KBM-7 (cell line): ENCODE results near the gene IFT25.
"Not testable (repeated sequence)": the region's sequence is repeated elsewhere in the genome, so short reads cannot be mapped to it uniquely, and the experiment has no call there.

Source experiments
- DNase-seq: peaks from one replicate; pipeline ENCODE4 v3.0.0-alpha.2; 2015
- in situ Hi-C: fragments of 300-500 bp; cut with MboI; formaldehyde crosslinking; loops from 2 replicates; pipeline ENCODE4 v1.14.3; 2020; ENCODE audit warnings: low sequenced_read_pairs, low pct_unique_long_range_greater_than_20kb, mixed read lengths

The IFT25 gene

DNA sequence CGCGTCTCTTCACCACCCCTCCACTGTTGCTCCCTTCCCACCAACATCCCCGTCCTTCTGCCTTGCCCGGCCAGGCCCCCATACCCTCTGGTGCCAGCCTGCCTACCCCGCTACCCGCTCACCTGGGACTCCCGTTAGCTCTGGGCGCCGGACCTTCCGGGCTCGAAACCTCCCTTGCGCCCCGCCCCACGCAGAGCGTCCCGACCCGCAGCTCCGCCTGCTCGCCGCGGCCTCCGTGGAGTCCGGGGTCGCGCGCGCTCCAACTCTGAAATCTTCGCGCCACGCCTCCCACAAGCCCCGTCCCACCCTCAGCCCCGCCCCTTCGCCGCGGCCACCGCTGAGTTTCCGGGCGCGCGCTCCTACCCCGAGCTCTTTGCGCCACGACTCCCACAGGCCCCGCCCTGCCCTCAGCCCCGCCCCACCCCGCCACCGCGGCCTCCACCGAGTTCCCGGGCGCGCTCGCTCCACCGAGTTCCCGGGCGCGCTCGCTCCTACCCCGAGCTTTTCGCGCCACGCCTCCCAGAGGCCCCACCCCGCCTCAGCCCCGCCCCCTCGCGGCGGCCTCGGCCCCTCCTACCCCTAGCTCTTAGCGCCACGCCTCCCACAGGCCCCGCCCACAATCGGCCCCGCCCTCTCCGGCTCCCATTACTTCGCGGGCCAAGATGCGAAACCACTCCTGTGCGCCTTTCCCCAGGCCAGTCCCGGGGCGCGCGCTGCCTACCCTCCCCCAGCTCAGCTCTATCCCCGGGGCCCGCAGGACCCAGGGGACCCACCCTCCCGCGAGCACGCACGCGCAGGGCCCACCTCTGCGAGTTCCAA, at the start of gene IFT25:
Gene IFT25 (minus strand): TSS at position 267 of the 819 bp plus-strand sequence. CDS start 5,617 bp downstream, outside the sequence.
- in situ Hi-C loops = no loop called here
- peak; percentile 88 for DNase-seq

DNA sequence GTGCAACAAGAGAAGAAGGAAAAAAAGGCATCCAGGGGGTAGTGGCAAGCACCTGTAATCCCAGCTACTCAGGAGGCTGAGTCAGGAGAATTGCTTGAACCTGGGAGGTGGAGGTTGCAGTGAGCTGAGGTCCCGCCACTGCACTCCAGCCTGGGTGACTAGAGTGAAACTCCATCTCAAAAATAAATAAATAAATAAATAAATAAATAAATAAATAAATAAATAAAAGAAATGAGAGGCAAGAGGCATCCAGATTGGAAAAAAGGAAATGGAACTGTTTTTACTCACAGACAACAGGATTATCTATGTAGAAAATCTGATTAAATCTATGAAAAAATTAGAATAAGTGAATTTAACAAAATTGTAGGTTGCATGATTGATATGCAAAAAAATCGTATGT, 49.0 kb upstream of the IFT25 start:
- DNase-seq, in situ Hi-C loops: not testable (repeated sequence)

DNA sequence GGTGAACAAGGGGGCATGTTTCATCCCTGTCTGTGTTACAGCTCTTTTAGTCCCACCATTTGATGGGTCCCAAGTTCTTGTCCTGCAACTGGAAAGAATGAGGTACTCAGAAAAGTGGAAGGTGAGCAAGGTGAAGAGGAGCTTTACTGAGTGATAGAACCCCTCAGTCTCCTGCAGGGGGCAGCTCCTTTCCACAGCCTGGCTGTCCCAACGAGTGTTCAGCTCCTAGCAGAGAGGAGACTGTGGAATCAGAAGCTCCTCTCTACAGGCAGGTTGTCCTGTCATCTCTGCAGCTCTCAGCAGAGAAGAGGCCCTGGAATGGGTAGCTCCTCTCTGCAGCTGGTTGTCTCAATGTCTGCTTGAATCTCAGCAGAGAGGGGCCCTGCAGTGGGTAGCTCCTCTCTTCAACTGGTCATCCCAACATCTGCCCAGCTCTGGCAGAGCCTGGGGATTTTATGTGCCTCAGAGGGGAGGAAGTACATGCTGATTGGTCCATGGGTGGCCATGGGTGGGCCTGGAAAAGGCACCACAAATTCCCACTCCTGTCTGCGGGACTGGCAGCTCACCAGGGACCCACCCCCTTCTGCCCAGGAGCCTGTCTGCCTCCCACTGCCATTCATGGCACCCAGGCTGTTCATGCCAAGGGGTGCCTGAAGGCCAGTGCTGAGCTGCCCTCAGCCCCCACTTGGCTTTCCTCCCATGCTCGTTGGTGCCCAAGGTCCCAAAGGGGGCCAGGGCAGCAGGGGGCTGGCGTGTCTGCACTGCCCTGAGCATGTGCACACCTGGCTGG, 46.8 kb upstream of the IFT25 start:
- in situ Hi-C loops = no loop called here
- DNase-seq = no peak

DNA sequence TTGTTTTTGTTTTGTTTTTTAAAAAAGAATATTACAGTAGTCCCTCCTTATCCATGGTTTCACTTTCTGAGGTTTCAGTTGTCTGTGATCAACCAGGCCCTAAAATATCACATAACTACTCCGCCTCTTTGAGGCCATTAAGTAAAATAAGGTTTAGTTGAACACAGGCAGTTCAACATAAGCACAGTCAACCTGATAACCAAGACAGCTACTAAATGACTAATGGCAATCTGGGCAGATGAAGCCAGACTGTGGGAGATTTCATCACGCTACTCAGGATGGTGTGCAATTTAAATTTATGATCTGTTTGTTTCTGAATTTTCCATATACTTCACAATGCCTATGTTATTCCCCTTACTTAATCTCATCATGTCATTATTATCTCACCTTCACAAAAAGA, 42.4 kb upstream of the IFT25 start:
- DNase-seq = no peak

DNA sequence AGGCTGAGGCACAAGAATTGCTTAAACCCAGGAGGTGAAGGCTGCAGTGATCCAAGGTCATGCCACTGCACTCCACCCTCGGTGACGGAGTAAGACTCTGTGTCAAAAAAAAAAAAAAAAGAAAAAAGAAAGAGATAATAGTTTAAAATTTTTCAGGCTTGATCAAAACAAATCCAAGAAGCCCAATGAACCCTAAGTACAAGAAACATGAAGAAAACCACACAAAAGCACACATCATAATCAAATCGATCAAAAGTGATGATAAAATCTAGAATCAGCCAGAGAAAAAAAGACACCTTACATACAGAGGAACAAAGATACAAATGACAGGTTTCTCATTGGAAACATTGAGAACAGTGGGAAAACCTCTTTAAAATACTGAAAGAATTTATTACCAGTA, 41.0 kb upstream of the IFT25 start:
- in situ Hi-C loops = no loop called here
- no peak for DNase-seq

More for the DNA sequence above, 42.4 kb upstream of the IFT25 start:
- in situ Hi-C loops = no loop called here

DNA sequence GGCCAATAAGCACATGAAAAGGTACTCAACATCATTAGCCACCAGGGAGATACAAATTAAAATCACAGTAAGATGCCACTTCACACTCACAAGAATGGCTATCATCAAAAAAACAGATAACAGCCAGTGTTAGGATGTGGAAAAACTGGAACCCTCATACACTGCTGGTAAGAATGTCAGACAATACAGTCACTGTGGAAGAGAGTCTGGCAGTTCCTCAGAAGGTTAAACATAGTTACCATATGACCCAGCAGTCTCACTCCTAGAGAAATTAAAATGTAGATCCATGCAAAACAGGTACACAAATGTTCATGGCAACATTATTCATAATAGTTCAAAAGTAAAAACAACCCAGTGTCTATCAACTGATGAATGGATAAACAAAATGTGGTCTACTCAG, 39.2 kb upstream of the IFT25 start:
- in situ Hi-C loops = no loop called here
- DNase-seq = no peak

DNA sequence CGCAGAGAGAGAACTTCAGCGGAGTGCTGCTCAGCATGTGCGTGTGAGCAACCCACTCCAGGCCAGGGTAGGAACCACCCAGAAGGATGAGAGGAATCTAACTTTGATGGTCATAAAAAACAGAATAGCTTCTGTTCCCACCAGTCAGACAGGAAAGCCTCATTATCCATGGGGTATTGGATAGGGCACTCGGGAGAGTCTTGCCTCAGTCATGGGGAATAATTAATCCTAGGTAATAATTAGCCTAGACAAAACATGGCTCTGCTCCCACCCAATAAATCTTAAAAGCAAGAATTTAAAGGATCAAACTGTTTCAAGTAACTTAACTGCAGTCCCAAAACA, 37.2 kb upstream of the IFT25 start:
- in situ Hi-C loops = no loop called here

DNA sequence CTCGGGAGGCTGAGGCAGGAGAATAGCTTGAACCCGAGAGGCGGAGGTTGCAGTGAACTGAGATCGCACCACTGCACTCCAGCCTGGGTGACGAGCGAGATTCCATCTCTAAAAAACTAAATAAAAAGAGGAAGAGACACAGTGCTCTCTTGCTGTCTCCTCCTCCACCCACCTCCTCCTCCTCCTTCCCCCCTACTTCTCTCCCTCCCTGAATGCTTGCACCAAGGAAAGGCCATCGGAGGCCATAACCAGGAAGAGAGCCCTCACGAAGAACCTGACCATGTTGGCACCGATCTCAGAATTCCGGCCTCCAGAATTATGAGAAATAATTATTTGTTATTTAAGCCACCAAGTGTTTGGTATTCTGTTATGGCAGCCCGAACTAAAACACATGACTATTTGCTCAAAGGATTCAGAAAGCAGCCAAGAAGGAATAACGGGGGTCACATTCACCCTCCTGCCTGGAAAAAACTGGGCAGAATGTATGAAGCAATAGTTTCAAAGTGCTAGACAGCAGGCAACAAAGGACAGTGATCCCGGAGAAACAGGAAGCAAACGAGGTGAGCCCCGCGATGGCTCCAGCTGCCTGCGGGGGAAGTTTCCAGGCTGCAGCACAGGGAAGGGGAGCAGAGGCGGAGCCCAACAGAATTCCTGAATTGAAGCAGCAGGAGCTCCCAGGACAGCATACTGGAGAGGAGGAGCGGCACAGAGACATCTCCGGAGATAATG, 36.7 kb upstream of the IFT25 start:
- in situ Hi-C loops = no loop called here
- peak; percentile 70 for DNase-seq

More for the DNA sequence above, 37.2 kb upstream of the IFT25 start:
- DNase-seq = no peak

DNA sequence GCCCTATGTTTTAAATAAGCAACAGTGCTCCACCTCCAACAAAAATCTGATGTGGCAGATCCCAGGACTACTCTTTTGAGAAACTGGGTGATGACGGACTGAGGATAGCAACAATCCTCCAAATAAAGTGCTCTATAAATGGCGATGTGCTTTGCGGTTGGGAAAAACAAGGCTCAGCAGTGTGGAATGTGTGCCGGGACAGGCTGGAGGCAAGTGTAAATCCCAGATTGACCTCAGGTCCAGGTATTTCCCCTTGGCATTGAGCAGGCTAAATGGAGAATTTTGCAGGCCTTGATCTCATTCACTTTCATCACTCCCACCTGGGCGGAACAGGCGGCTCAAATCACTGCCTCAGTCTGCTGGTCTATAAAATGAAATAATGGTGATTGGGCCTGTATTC, 35.7 kb upstream of the IFT25 start:
- in situ Hi-C loops = no loop called here
- DNase-seq = no peak

DNA sequence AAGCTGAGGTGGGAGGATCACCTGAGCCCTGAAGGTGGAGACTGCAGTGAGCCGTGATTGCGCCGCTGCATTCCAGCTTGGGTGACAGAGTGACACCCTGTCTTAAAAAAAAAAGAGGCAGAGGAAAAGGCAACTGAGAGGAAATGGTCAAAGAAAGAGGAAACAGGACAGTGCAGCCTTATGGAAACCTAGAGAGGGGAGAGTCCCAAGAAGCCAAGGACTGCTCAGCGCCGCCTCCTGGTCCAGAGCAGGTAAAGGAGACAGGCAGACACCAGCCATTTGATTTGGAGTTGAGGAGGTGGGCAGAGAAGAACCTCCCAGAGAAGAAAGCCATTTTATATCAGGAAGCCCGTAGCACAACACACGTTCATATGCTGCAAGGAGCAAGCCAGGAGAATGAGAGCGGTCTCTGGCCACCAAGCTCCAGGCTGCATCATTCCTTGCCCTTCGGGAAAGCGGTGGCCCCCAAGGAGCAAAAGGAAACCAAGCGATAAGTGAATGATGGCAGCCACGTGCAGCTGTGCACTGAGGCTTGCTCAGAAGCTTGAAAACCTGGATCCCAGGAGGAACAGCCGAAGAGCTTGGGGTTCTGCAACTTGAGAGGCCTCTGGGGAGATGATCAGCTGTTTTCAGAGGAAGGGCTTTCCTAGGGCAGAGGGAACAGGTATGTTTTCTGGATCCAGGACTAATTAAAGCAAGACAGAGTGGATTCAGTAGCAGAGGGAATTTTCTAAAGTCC, 34.4 kb upstream of the IFT25 start:
- in situ Hi-C loops = no loop called here
- no peak for DNase-seq

DNA sequence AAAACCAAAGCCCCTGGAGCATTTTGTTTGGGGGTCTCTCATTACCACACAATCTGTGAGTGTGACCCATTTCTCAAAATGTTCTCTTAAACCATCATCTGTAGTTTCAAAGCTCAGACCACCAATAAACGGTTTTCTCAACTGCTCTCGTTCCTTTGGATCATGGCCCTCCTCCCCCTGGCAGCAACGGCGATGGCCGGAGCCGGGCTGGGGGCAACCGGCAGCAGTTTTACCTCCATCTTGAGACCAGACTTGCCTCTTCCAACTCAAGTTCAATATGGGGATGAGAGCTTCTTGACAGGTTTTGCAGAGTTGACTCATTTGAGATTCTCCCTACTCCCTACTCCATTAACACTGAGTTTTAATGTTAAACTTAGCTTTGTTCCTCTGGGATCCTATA, 30.4 kb upstream of the IFT25 start:
- DNase-seq = no peak
- in situ Hi-C loops = no loop called here

DNA sequence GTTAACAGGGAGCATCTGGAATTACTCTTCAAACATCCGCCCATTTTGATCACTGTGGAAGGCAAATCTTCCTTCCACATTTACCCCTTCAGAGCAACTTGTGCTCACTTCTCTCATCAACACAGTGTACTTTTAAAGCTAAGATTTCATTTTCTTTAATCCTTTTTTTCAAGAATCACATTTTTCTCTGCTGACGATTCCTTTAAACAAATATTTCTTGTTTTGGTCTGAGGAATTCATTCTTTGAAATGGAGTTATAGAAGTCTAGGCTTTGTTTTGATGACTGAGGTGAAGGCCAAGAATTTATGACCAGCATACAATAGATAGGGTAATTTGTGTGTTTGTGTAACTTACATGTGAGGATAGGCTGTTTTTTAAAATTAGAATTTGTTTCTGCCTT, 26.2 kb upstream of the IFT25 start:
- in situ Hi-C loops = no loop called here
- no peak for DNase-seq

DNA sequence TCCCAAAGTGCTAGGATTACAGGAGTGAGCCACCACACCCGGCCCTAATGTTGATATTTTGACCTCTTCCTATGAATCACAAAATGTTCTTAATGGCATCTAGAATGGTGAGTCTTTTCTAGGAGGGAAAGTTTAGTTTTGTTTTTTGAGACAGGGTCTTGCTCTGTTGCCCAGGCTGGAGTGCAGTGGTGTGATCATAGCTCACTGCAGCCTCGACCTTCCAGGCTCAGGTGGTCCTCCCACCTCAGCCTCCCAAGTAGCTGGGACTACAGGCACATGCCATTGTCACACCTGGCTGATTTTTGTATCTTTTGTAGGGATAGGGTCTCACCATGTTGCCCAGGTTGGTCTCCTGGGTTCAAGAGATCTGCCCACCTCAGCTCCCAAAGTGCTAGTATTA, 23.8 kb upstream of the IFT25 start:
- in situ Hi-C loops, DNase-seq: not testable (repeated sequence)

DNA sequence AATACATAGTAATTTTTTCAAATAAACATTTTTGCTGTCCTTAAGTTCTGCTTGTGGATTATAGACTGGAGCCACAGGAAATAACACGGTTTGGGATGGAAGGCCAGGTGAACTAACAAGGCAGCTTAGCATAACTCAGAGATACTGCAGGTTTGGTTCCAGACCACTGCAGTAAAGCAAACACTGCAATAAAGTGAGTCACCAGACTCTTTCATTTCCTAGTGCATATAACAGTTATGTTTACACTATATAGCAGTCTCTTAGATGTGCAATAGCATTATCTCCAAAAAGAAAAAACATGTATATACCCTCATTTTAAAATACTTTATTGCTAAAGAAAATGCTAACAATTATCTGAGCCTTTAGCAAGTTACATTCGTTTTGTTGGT, 22.6 kb upstream of the IFT25 start:
- in situ Hi-C loops = no loop called here
- no peak for DNase-seq

DNA sequence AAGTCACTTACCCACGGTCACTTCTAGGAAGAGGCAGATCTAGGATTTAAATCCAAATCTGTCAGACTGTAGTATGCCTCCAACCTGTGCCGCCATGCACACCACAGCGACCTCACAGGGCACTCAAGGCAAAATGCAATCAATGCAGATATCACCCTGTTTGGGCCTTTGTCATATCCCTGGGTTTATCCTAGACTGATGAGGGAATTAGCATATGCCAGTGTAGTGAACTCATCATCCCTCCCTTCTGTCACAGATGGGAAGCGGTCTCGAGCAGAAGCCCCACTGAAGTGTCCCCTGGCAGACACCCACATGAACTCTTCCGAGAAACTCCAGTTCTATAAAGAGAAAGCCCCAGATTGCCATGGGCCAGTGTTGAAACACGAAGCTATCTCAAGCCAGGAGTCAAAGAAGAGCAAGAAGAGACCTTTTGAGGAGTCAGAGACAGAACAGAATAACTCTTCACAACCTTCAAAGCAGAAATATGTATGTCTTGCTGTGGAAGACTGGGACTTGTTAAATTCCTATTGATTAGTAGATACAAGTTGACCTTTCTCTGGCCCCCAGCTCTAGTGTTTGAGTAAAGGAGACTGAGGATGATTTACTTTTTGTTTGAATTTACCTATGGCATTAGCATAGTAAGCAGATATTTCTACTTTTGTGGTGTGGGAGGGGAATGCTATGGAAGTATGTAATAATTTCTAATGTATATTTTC, 22.1 kb upstream of the IFT25 start:
- in situ Hi-C loops = no loop called here
- DNase-seq = no peak

DNA sequence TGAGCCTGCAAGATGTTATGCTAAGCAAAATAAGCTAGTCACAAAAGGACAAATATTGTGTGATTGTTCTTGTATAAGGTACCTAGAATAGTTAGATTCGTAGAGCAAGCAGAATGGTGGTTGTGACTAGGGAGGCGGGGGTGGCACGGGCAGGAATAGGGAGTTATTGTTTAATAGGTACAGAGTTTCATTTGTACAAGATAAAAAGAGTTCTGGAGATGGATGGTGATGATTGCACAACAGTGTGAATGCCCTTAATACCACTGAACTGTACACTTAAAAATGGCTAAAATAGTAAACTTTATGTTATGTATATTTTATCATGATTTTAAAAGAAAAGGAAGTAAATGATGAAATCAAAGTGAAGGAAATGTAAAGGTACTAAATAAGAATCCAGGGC, 21.3 kb upstream of the IFT25 start:
- in situ Hi-C loops = no loop called here
- DNase-seq = no peak

DNA sequence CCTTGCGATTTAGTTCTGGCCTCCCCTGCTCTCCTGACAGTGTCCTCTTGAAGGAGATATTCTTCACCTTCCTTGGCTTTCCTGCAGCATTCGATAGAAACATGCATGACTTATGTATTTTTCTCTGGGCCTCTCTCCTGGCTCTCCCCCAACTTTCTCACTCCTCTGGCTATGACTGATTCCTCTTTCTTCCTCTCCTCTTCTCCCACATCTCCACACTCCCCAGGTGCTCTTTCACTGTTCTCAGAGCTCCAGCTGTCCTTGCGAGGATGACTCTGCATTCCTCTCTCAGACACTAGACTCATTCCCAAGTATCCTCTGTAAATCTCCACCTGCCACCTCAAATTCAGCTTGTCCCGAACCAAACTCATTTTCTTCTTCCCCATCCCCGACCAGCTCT, 18.6 kb upstream of the IFT25 start:
- in situ Hi-C loops = no loop called here
- DNase-seq = no peak

DNA sequence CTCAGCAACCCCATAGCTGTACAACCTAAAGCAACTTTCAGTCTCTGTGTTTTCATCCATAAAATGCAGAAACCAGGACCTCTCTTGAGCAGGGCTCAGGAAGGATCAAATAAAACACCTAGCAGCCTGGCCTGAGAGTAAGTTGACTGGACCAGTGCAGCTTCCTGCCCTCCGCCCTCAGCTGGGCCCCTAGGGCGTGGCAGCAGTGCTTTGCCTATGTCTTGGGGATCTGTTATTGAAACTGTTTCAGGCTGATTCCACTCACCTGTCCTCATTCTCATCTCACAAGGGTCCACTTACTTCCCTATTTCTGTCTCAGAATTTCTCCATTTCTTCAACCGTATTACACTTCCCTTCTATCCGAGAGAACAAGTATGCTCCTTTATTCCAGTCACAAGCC, 18.0 kb upstream of the IFT25 start:
- in situ Hi-C loops = no loop called here
- DNase-seq = no peak

DNA sequence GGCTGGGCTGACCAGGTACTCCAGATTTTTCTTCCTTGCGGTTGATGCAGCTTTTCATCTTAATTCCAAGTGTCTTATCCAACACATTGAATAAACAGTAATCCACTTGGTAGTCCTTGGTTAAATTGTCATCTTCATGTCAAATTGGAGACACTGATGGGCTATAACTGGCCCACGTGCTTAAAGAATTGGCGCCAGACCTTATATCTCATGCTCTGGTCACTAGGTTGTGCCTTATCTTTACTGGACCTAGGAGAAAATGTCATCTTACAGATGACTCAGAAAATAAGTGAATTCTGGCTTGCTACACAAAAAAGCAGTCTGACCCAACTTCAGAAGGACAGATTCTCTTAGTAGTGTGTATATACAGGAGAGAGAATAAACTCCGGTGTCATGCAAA, 16.9 kb upstream of the IFT25 start:
- no peak for DNase-seq
- in situ Hi-C loops = no loop called here
